Dendritic cell treated with granulocyte-macrophage colony-stimulating factor and Interleukin-4, amounts not matched to agents 40 ng/mL and 50 ng/mL, for 4 days (primary cell): ENCODE data around the gene CEP72.
"Not testable (repeated sequence)": the region's sequence is repeated elsewhere in the genome, so short reads cannot be mapped to it uniquely, and the experiment has no call there.

Source experiments
- H3K27ac Mint-ChIP-seq: one replicate; pipeline ENCODE4 v1.8.0; 2022; ENCODE audit warnings: mild to moderate bottlenecking, mixed read lengths
- H3K27me3 Mint-ChIP-seq: one replicate; pipeline ENCODE4 v1.8.0; 2022; ENCODE audit warnings: mild to moderate bottlenecking, mixed read lengths
- H3K36me3 Mint-ChIP-seq: one replicate; pipeline ENCODE4 v1.8.0; 2022; ENCODE audit warnings: low read depth, mixed read lengths
- H3K4me1 Mint-ChIP-seq: one replicate; pipeline ENCODE4 v1.8.0; 2022; ENCODE audit warnings: low read depth, mixed read lengths
- H3K4me3 Mint-ChIP-seq: one replicate; pipeline ENCODE4 v1.8.0; 2022; ENCODE audit warnings: mild to moderate bottlenecking, moderate library complexity, mixed read lengths
- H3K9me3 Mint-ChIP-seq: one replicate; pipeline ENCODE4 v1.8.0; 2022; ENCODE audit warnings: mixed read lengths
- intact Hi-C: fragments of 100-400 bp; cut with micrococcal nuclease; formaldehyde crosslinking; loops from one replicate; pipeline ENCODE4 v1.15.0; 2022

CEP72 gene

GRCh38 chr5:680836-681235, 68.7 kb downstream of the CEP72 start:
- H3K9me3 Mint-ChIP-seq, H3K36me3 Mint-ChIP-seq, intact Hi-C loops: not testable (repeated sequence)

GRCh38 chr5:681317-682191, 69.4 kb downstream of the CEP72 start:
- H3K36me3 Mint-ChIP-seq, H3K4me3 Mint-ChIP-seq, H3K27ac Mint-ChIP-seq, intact Hi-C loops, H3K4me1 Mint-ChIP-seq, H3K9me3 Mint-ChIP-seq: not testable (repeated sequence)
- H3K27me3 Mint-ChIP-seq: peaks cover 12% of the 10 kb centered on the region

More at GRCh38 chr5:680836-681235, 68.7 kb downstream of the CEP72 start:
- H3K4me1 Mint-ChIP-seq, H3K27ac Mint-ChIP-seq, H3K4me3 Mint-ChIP-seq: not testable (repeated sequence)
- H3K27me3 Mint-ChIP-seq: peaks cover 13% of the 10 kb centered on the region

GRCh38 chr5:682216-682615, 70.1 kb downstream of the CEP72 start:
- H3K9me3 Mint-ChIP-seq, intact Hi-C loops, H3K27ac Mint-ChIP-seq, H3K36me3 Mint-ChIP-seq, H3K4me1 Mint-ChIP-seq, H3K4me3 Mint-ChIP-seq: not testable (repeated sequence)
- H3K27me3 Mint-ChIP-seq: peaks cover 12% of the 10 kb centered on the region

- H3K4me3 Mint-ChIP-seq, H3K27ac Mint-ChIP-seq, intact Hi-C loops, H3K9me3 Mint-ChIP-seq, H3K36me3 Mint-ChIP-seq, H3K4me1 Mint-ChIP-seq: not testable (repeated sequence)
- H3K27me3 Mint-ChIP-seq: peaks cover 12% of the 10 kb centered on the region
Measured at GRCh38 chr5:682651-683358, 70.7 kb downstream of the CEP72 start.

GRCh38 chr5:683551-684481, 71.7 kb downstream of the CEP72 start:
- H3K36me3 Mint-ChIP-seq: no peaks in the 10 kb centered on the region
- no peaks in the 10 kb centered on the region for H3K9me3 Mint-ChIP-seq
- no peak overlapping the region for H3K27ac Mint-ChIP-seq
- H3K27me3 Mint-ChIP-seq: peaks cover 16% of the 10 kb centered on the region
- intact Hi-C loops: no loop called here
- H3K4me3 Mint-ChIP-seq: no peak overlapping the region
- no peaks in the 10 kb centered on the region for H3K4me1 Mint-ChIP-seq

- Mint-ChIP-seq H3K9me3 (no peaks in the 10 kb centered on the region), H3K27ac (no peak overlapping the region), H3K4me1 (no peaks in the 10 kb centered on the region), H3K36me3 (no peaks in the 10 kb centered on the region), H3K27me3 (peaks cover 16% of the 10 kb centered on the region), H3K4me3 (no peak overlapping the region)
- intact Hi-C loops: no loop called here
Measured at GRCh38 chr5:684751-685216, 72.6 kb downstream of the CEP72 start.

- Mint-ChIP-seq H3K4me3 (no peak overlapping the region), H3K27me3 (peaks cover 16% of the 10 kb centered on the region), H3K9me3 (no peaks in the 10 kb centered on the region), H3K36me3 (no peaks in the 10 kb centered on the region), H3K27ac (no peak overlapping the region), H3K4me1 (no peaks in the 10 kb centered on the region)
- intact Hi-C loops: no loop called here
Measured at GRCh38 chr5:685262-686171, 73.4 kb downstream of the CEP72 start.

GRCh38 chr5:686172-686523, 74.0 kb downstream of the CEP72 start:
- H3K36me3 Mint-ChIP-seq, H3K9me3 Mint-ChIP-seq, H3K27ac Mint-ChIP-seq, H3K4me3 Mint-ChIP-seq, intact Hi-C loops, H3K4me1 Mint-ChIP-seq: not testable (repeated sequence)
- peaks cover 16% of the 10 kb centered on the region for H3K27me3 Mint-ChIP-seq

GRCh38 chr5:686936-687335, 74.8 kb downstream of the CEP72 start:
- H3K9me3 Mint-ChIP-seq, H3K4me1 Mint-ChIP-seq, H3K36me3 Mint-ChIP-seq, H3K4me3 Mint-ChIP-seq, H3K27ac Mint-ChIP-seq, intact Hi-C loops: not testable (repeated sequence)
- peaks cover 17% of the 10 kb centered on the region for H3K27me3 Mint-ChIP-seq

GRCh38 chr5:688348-689010, 76.3 kb downstream of the CEP72 start:
- H3K4me1 Mint-ChIP-seq, intact Hi-C loops, H3K27ac Mint-ChIP-seq, H3K9me3 Mint-ChIP-seq, H3K36me3 Mint-ChIP-seq, H3K4me3 Mint-ChIP-seq: not testable (repeated sequence)
- H3K27me3 Mint-ChIP-seq: peaks cover 21% of the 10 kb centered on the region

GRCh38 chr5:690293-690692, 78.2 kb downstream of the CEP72 start:
- peaks cover 23% of the 10 kb centered on the region for H3K27me3 Mint-ChIP-seq
- H3K27ac Mint-ChIP-seq, H3K4me3 Mint-ChIP-seq, H3K36me3 Mint-ChIP-seq, H3K9me3 Mint-ChIP-seq, intact Hi-C loops, H3K4me1 Mint-ChIP-seq: not testable (repeated sequence)

GRCh38 chr5:691049-691448, 78.9 kb downstream of the CEP72 start:
- H3K27me3 Mint-ChIP-seq: peaks cover 22% of the 10 kb centered on the region
- H3K4me1 Mint-ChIP-seq, H3K36me3 Mint-ChIP-seq, H3K9me3 Mint-ChIP-seq, H3K27ac Mint-ChIP-seq, H3K4me3 Mint-ChIP-seq, intact Hi-C loops: not testable (repeated sequence)
